ENCODE results near the gene ATXN7.

Gene ATXN7

GRCh38 chr3:63963496-63963895, 99.8 kb downstream of the ATXN7 start:
- no peak for DNase-seq (ENCODE audit: low read depth in 2 of 2, low spot score in 1 of 2)

GRCh38 chr3:63964681-63965485, 101.2 kb downstream of the ATXN7 start:
- DNase-seq (ENCODE audit: low read depth in 2 of 2, low spot score in 1 of 2) = no peak

GRCh38 chr3:63966007-63966406, 102.3 kb downstream of the ATXN7 start:
- DNase-seq (ENCODE audit: low read depth in 2 of 2, low spot score in 1 of 2) = no peak

GRCh38 chr3:63966871-63967270, 103.2 kb downstream of the ATXN7 start:
- no peak for DNase-seq (ENCODE audit: low read depth in 2 of 2, low spot score in 1 of 2)

- DNase-seq (ENCODE audit: low read depth in 2 of 2, low spot score in 1 of 2) = no peak
These were observed 104.3 kb downstream of the ATXN7 start for GRCh38 chr3:63967675-63968611.

GRCh38 chr3:63968612-63969350, 105.1 kb downstream of the ATXN7 start:
- DNase-seq (ENCODE audit: low read depth in 2 of 2, low spot score in 1 of 2) = no peak

- no peak for DNase-seq (ENCODE audit: low read depth in 2 of 2, low spot score in 1 of 2)
These were observed 106.2 kb downstream of the ATXN7 start for GRCh38 chr3:63969876-63970275.

- DNase-seq (ENCODE audit: low read depth in 2 of 2, low spot score in 1 of 2) = no peak
These were observed 107.2 kb downstream of the ATXN7 start for GRCh38 chr3:63970631-63971475.

- DNase-seq (ENCODE audit: low read depth in 2 of 2, low spot score in 1 of 2) = no peak
These were observed 108.5 kb downstream of the ATXN7 start for GRCh38 chr3:63972196-63972595.

- DNase-seq (ENCODE audit: low read depth in 2 of 2, low spot score in 1 of 2) = no peak
These were observed 109.3 kb downstream of the ATXN7 start for GRCh38 chr3:63972987-63973386.

GRCh38 chr3:63973406-63973805, 109.7 kb downstream of the ATXN7 start:
- no peak for DNase-seq (ENCODE audit: low read depth in 2 of 2, low spot score in 1 of 2)

GRCh38 chr3:63974451-63974850, 110.8 kb downstream of the ATXN7 start:
- DNase-seq (ENCODE audit: low read depth in 2 of 2, low spot score in 1 of 2) = no peak

GRCh38 chr3:63975723-63976122, 112.1 kb downstream of the ATXN7 start:
- DNase-seq (ENCODE audit: low read depth in 2 of 2, low spot score in 1 of 2) = no peak

GRCh38 chr3:63976161-63976871, 112.6 kb downstream of the ATXN7 start:
- DNase-seq (ENCODE audit: low read depth in 2 of 2, low spot score in 1 of 2) = no peak

GRCh38 chr3:63976872-63977200, 113.2 kb downstream of the ATXN7 start:
- no peak for DNase-seq (ENCODE audit: low read depth in 2 of 2, low spot score in 1 of 2)

- DNase-seq (ENCODE audit: low read depth in 2 of 2, low spot score in 1 of 2) = no peak
These were observed 114.2 kb downstream of the ATXN7 start for GRCh38 chr3:63977893-63978292.

GRCh38 chr3:63979093-63979885, 115.6 kb downstream of the ATXN7 start:
- DNase-seq (ENCODE audit: low read depth in 2 of 2, low spot score in 1 of 2) = no peak

- DNase-seq (ENCODE audit: low read depth in 2 of 2, low spot score in 1 of 2) = no peak
These were observed 116.4 kb downstream of the ATXN7 start for GRCh38 chr3:63980019-63980418.

GRCh38 chr3:63980830-63981498, 117.3 kb downstream of the ATXN7 start:
- no peak for DNase-seq (ENCODE audit: low read depth in 2 of 2, low spot score in 1 of 2)

Measured in stimulated activated CD8-positive, alpha-beta memory T cell treated with anti-CD3 and anti-CD28 coated beads, Interleukin-4, amount 100 ng/mL, for 4 hours (primary cell).